ENCODE measurements around the gene CDHR2.
A peak's percentile ranks its signal among the peaks of the same experiment; 100 is the strongest.
"Not testable (repeated sequence)": the region's sequence is repeated elsewhere in the genome, so short reads cannot be mapped to it uniquely, and the experiment has no call there.

CDHR2 gene

GRCh38 chr5:176570044-176570443, 20.9 kb downstream of the CDHR2 start:
- Mint-ChIP-seq H3K27ac (no peak overlapping the region), H3K36me3 (no peaks in the 10 kb centered on the region), H3K4me1 (no peaks in the 10 kb centered on the region), H3K9me3 (no peaks in the 10 kb centered on the region), H3K4me3 (no peak overlapping the region), H3K27me3 (peaks cover 1% of the 10 kb centered on the region)

DNA sequence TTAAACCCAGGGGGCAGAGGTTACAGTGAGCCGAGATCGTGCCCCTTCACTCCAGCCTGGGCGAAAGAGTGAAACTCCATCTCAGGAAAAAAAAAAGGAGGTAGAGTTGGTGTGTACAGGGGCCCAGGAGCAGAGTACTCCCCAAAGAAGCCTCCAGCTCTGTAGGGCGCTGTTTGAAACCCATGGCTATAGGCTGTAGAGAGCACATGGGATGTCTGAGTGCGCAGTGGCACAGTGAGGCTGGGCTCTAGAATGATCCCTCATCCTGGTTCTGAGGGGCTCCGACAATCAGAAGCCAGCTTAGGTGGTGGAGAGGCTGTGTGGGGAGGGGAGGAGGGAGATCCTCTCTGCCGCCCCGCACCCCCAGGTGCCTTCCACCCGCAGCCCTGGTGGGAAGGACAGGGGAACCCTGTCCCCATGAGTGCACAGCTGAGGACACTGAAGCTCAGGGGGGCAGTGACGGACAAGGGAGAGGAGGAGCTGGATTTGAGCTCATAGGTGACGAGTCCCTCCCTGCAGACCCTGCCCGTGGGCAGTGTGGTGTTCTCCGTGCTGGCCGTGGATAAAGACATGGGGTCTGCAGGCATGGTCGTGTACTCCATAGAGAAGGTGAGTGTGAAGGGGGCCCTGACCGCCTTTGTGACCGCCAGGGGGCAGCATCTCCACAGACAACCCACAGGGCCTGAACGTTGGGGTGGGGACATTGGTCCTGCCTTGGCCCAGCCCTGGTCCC, 24.6 kb downstream of the CDHR2 start:
- Mint-ChIP-seq H3K27ac (peak overlapping the region; percentile 8), H3K4me1 (no peaks in the 10 kb centered on the region), H3K27me3 (peaks cover 1% of the 10 kb centered on the region), H3K9me3 (no peaks in the 10 kb centered on the region), H3K36me3 (no peaks in the 10 kb centered on the region), H3K4me3 (no peak overlapping the region)

DNA sequence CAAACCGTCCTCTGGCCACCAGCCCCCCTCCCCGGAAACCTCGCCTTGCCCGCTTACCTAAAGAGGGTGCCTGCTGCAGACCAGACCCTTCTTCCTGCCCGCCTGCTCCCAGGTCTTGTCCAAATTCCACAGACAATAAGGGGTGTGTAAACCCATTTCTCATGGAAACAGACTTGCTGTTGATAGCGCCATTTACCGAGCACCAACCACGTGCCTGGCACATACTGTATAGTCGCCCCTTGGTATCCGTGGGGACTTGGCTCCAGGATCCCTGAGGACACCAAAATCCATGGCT, 25.1 kb downstream of the CDHR2 start:
- H3K27ac Mint-ChIP-seq, result peak overlapping the region; percentile 8
- peaks cover 1% of the 10 kb centered on the region for H3K27me3 Mint-ChIP-seq
- H3K9me3 Mint-ChIP-seq, result no peaks in the 10 kb centered on the region
- no peaks in the 10 kb centered on the region for H3K36me3 Mint-ChIP-seq
- H3K4me3 Mint-ChIP-seq, result no peak overlapping the region
- no peaks in the 10 kb centered on the region for H3K4me1 Mint-ChIP-seq

DNA sequence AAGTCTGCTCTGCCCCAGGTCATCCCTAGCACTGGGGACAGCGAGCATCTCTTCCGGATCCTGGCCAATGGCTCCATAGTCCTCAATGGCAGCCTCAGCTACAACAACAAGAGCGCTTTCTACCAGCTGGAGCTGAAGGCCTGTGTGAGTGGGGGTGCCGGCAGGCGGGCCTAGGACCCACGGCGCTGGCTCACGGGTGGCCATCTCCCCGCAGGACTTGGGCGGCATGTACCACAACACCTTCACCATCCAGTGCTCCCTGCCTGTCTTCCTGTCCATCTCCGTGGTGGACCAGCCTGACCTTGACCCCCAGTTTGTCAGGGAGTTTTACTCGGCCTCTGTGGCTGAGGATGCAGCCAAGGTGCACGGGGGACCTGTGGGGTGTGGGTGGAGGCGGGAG, 25.9 kb downstream of the CDHR2 start:
- H3K27ac Mint-ChIP-seq, result no peak overlapping the region
- H3K4me1 Mint-ChIP-seq, result no peaks in the 10 kb centered on the region
- no peak overlapping the region for H3K4me3 Mint-ChIP-seq
- H3K27me3 Mint-ChIP-seq, result peaks cover 1% of the 10 kb centered on the region
- no peaks in the 10 kb centered on the region for H3K9me3 Mint-ChIP-seq
- no peaks in the 10 kb centered on the region for H3K36me3 Mint-ChIP-seq

GRCh38 chr5:176575488-176576422, 26.6 kb downstream of the CDHR2 start:
- no peak overlapping the region for H3K4me3 Mint-ChIP-seq
- H3K27me3 Mint-ChIP-seq, result peaks cover 1% of the 10 kb centered on the region
- H3K4me1 Mint-ChIP-seq, result no peaks in the 10 kb centered on the region
- no peaks in the 10 kb centered on the region for H3K36me3 Mint-ChIP-seq
- no peak overlapping the region for H3K27ac Mint-ChIP-seq
- no peaks in the 10 kb centered on the region for H3K9me3 Mint-ChIP-seq

DNA sequence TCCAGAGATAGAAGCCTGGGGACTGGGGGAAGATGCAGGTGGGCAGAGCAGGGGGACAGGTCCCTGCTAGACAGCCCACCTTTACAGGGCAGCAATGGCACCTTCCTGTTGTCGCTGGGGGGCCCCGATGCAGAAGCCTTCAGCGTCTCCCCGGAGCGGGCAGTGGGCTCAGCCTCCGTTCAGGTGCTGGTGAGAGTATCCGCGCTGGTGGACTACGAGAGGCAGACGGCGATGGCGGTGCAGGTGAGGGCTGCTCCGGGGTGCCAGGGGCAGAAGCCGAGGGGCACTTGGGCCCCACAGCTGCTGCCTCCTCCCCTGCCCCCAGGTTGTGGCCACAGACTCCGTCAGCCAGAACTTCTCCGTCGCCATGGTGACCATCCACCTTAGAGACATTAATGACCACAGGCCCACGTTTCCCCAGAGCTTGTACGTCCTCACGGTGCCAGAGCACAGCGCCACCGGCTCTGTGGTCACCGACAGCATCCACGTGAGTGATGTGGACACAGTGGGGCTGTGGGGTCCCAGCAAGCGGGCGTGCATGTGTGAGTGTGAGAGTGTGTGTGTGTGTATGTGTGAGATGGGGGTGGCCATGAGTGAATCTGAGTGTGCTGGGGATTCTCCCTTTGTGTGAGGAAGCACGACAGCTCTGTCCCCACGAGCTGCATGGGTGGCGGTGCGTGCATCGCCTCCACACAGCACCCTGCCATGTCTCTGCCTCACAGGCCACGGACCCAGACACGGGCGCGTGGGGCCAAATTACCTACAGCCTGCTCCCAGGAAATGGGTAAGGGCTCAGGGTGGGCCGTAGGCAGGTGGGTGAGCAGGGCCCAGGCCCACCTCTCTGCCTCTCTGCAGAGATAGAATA, 28.4 kb downstream of the CDHR2 start:
- Mint-ChIP-seq H3K27ac (no peak overlapping the region), H3K36me3 (no peaks in the 10 kb centered on the region)

DNA sequence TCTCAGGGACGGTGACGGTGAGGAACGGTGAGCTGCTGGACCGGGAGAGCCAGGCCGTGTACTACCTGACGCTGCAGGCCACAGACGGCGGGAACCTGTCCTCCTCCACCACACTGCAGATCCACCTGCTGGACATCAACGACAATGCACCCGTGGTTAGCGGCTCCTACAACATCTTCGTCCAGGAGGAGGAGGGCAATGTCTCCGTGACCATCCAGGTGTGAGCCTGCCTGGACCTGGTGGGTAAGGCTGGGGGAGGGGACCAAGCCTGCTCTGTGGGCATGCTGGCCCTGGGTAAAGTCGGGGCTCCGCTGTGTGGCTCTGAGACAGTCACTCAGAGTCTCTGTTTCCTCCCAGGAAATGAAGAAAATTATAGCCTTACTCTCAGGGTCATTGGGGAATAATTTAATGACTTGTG, 29.3 kb downstream of the CDHR2 start:
- H3K27me3 Mint-ChIP-seq, result no peaks in the 10 kb centered on the region
- no peak overlapping the region for H3K27ac Mint-ChIP-seq
- H3K4me3 Mint-ChIP-seq, result no peak overlapping the region
- no peaks in the 10 kb centered on the region for H3K36me3 Mint-ChIP-seq
- H3K9me3 Mint-ChIP-seq, result no peaks in the 10 kb centered on the region
- H3K4me1 Mint-ChIP-seq, result no peaks in the 10 kb centered on the region

More for the DNA sequence above, 28.4 kb downstream of the CDHR2 start:
- Mint-ChIP-seq H3K27me3 (no peaks in the 10 kb centered on the region), H3K9me3 (no peaks in the 10 kb centered on the region), H3K4me3 (no peak overlapping the region), H3K4me1 (no peaks in the 10 kb centered on the region)

- no peak overlapping the region for H3K4me3 Mint-ChIP-seq
- peaks cover 1% of the 10 kb centered on the region for H3K27me3 Mint-ChIP-seq
- no peaks in the 10 kb centered on the region for H3K9me3 Mint-ChIP-seq
- no peaks in the 10 kb centered on the region for H3K36me3 Mint-ChIP-seq
- H3K4me1 Mint-ChIP-seq, result no peaks in the 10 kb centered on the region
- no peak overlapping the region for H3K27ac Mint-ChIP-seq
Measured at GRCh38 chr5:176579323-176579722, 30.2 kb downstream of the CDHR2 start.

GRCh38 chr5:176581361-176581760, 32.2 kb downstream of the CDHR2 start:
- peaks cover 5% of the 10 kb centered on the region for H3K36me3 Mint-ChIP-seq
- no peak overlapping the region for H3K27ac Mint-ChIP-seq
- no peaks in the 10 kb centered on the region for H3K9me3 Mint-ChIP-seq
- no peaks in the 10 kb centered on the region for H3K4me1 Mint-ChIP-seq
- H3K27me3 Mint-ChIP-seq, result peaks cover 1% of the 10 kb centered on the region
- no peak overlapping the region for H3K4me3 Mint-ChIP-seq

DNA sequence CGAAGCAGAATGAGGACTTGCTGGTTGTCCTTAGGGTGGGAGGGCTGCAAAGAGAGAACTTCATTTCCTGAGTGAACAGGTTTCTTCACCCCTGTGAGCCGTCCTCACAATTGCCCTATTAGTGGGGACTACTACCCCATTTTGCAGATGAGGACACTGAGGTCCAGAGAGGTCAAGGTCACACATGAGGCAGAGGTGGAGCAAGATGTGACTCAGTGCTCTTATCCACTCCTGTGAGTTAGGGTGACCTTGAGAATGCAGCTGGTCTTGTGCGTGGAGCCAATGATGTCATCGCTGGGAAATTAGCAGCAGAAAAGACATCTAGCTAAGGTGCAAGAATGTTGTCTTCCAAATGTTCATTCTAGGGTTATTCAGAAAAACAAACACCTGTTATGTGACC, 33.9 kb downstream of the CDHR2 start:
- no peaks in the 10 kb centered on the region for H3K4me1 Mint-ChIP-seq
- H3K9me3 Mint-ChIP-seq, result no peaks in the 10 kb centered on the region
- peaks cover 5% of the 10 kb centered on the region for H3K36me3 Mint-ChIP-seq
- H3K4me3 Mint-ChIP-seq, result no peak overlapping the region
- no peak overlapping the region for H3K27ac Mint-ChIP-seq
- peaks cover 1% of the 10 kb centered on the region for H3K27me3 Mint-ChIP-seq

- no peaks in the 10 kb centered on the region for H3K9me3 Mint-ChIP-seq
- peaks cover 5% of the 10 kb centered on the region for H3K36me3 Mint-ChIP-seq
- H3K27me3 Mint-ChIP-seq, result peaks cover 1% of the 10 kb centered on the region
- H3K4me3 Mint-ChIP-seq, result no peak overlapping the region
- H3K27ac Mint-ChIP-seq, result no peak overlapping the region
- no peaks in the 10 kb centered on the region for H3K4me1 Mint-ChIP-seq
Measured at GRCh38 chr5:176587398-176587797, 38.3 kb downstream of the CDHR2 start.

DNA sequence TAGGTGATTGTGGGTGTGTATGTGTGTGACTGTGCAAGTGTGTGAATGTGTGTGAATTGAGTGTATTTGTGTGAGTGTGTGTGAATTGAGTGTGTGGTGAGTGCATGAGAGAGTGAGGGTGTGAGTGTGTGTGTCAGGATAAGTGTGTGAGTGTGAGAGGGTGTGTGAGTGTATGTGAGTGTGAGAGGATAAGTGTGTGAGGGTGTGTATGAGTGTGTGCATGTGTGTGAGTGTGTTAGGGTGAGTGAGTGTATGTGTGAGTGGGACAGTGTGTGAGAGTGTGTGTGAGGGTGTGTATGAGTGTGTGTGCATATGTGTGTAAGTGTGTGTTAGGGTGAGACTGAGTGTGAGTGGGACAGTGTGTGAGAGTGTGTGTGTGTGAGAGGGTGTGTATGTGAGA, 39.2 kb downstream of the CDHR2 start:
- no peaks in the 10 kb centered on the region for H3K9me3 Mint-ChIP-seq
- peaks cover 5% of the 10 kb centered on the region for H3K36me3 Mint-ChIP-seq
- no peak overlapping the region for H3K27ac Mint-ChIP-seq
- peaks cover 1% of the 10 kb centered on the region for H3K27me3 Mint-ChIP-seq
- H3K4me1 Mint-ChIP-seq, result no peaks in the 10 kb centered on the region
- H3K4me3 Mint-ChIP-seq, result no peak overlapping the region

- Mint-ChIP-seq H3K27ac (no peak overlapping the region), H3K36me3 (peaks cover 5% of the 10 kb centered on the region), H3K27me3 (no peaks in the 10 kb centered on the region), H3K9me3 (no peaks in the 10 kb centered on the region), H3K4me3 (no peak overlapping the region), H3K4me1 (no peaks in the 10 kb centered on the region)
Measured at GRCh38 chr5:176589039-176589769, 40.1 kb downstream of the CDHR2 start.

GRCh38 chr5:176590035-176590717, 41.0 kb downstream of the CDHR2 start:
- Mint-ChIP-seq H3K27ac (no peak overlapping the region), H3K9me3 (no peaks in the 10 kb centered on the region), H3K36me3 (peaks cover 4% of the 10 kb centered on the region), H3K27me3 (no peaks in the 10 kb centered on the region), H3K4me3 (no peak overlapping the region), H3K4me1 (no peaks in the 10 kb centered on the region)

DNA sequence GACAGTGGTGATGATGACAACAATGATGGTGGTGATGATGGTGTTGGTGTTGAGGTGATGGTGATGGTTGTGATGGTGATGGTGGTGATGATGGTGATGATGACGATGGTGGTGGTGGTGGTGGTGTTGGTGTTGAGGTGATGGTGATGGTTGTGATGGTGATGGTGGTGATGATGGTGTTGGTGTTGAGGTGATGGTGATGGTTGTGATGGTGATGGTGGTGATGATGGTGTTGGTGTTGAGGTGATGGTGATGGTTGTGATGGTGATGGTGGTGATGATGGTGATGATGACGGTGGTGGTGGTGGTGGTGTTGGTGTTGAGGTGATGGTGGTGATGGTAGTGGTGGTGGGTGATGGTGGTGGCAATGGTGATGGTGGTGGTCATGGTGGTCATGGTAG, 42.5 kb downstream of the CDHR2 start:
- not testable (repeated sequence) for H3K4me1 Mint-ChIP-seq, H3K4me3 Mint-ChIP-seq, H3K27ac Mint-ChIP-seq, H3K27me3 Mint-ChIP-seq, H3K9me3 Mint-ChIP-seq, H3K36me3 Mint-ChIP-seq
